ENCODE data around the gene ANGPTL3. TPM values are rescaled to one million over a fixed set of nuclear protein-coding genes. Genes with fewer than 3 reads are reported as not detected.
"Not testable (repeated sequence)": the region's sequence is repeated elsewhere in the genome, so short reads cannot be mapped to it uniquely, and the experiment has no call there.

ANGPTL3 gene
- total RNA-seq, result not detected in 2 replicates

- no peak within 1 kb of the TSS for H3K4me3 ChIP-seq (ENCODE audit: low read depth, low read length)
- TF ChIP-seq CTCF (conservative IDR thresholded peaks at IDR 0.05; ENCODE audit: low read depth, low read length), result no peak
- no peak for DNase-seq (ENCODE audit: low read depth)
Observed at GRCh38 chr1:62597281-62597680, at the start of gene ANGPTL3. TSS of gene ANGPTL3 (plus strand) at chr1:62597520. CDS start at chr1:62597567, 47 bp downstream.

- no peak for DNase-seq (ENCODE audit: low read depth)
- no peak for TF ChIP-seq CTCF (conservative IDR thresholded peaks at IDR 0.05; ENCODE audit: low read depth, low read length)
- no peak overlapping the region for H3K4me3 ChIP-seq (ENCODE audit: low read depth, low read length)
Observed at GRCh38 chr1:62561306-62561705, 36.0 kb upstream of the ANGPTL3 start.

- DNase-seq (ENCODE audit: low read depth); H3K4me3 ChIP-seq (ENCODE audit: low read depth, low read length): not testable (repeated sequence)
Observed at GRCh38 chr1:62567182-62567581, 30.1 kb upstream of the ANGPTL3 start.

- H3K4me3 ChIP-seq (ENCODE audit: low read depth, low read length); DNase-seq (ENCODE audit: low read depth): not testable (repeated sequence)
Observed at GRCh38 chr1:62567926-62568325, 29.4 kb upstream of the ANGPTL3 start.

GRCh38 chr1:62571517-62571916, 25.8 kb upstream of the ANGPTL3 start:
- not testable (repeated sequence) for DNase-seq (ENCODE audit: low read depth)

GRCh38 chr1:62572476-62572875, 24.8 kb upstream of the ANGPTL3 start:
- DNase-seq (ENCODE audit: low read depth), result no peak
- no peak for TF ChIP-seq CTCF (conservative IDR thresholded peaks at IDR 0.05; ENCODE audit: low read depth, low read length)
- no peak overlapping the region for H3K4me3 ChIP-seq (ENCODE audit: low read depth, low read length)

More at GRCh38 chr1:62571517-62571916, 25.8 kb upstream of the ANGPTL3 start:
- not testable (repeated sequence) for H3K4me3 ChIP-seq (ENCODE audit: low read depth, low read length)

- no peak for TF ChIP-seq CTCF (conservative IDR thresholded peaks at IDR 0.05; ENCODE audit: low read depth, low read length)
- no peak overlapping the region for H3K4me3 ChIP-seq (ENCODE audit: low read depth, low read length)
- no peak for DNase-seq (ENCODE audit: low read depth)
Observed at GRCh38 chr1:62573675-62574074, 23.6 kb upstream of the ANGPTL3 start.

- no peak overlapping the region for H3K4me3 ChIP-seq (ENCODE audit: low read depth, low read length)
- DNase-seq (ENCODE audit: low read depth), result no peak
- TF ChIP-seq CTCF (conservative IDR thresholded peaks at IDR 0.05; ENCODE audit: low read depth, low read length), result no peak
Observed at GRCh38 chr1:62585469-62586155, 11.7 kb upstream of the ANGPTL3 start.

Measured in epithelial cell of proximal tubule (primary cell).